CD4-positive, CD25-positive, alpha-beta regulatory T cell (primary cell): ENCODE data around the gene TMEM229A. TPM values are rescaled to one million over a fixed set of nuclear protein-coding genes. Genes with fewer than 3 reads are reported as not detected.
"Not testable (repeated sequence)": the region's sequence is repeated elsewhere in the genome, so short reads cannot be mapped to it uniquely, and the experiment has no call there.

Experiments
- ATAC-seq, 2 donors: fragments of 150-1000 bp; cut with Tn5 transposase; one replicate each; pipeline ENCODE4 v1.10.0; 2021; ENCODE audit warnings: low read depth in 2 of 2, moderate number of reproducible peaks in 2 of 2, moderate library complexity in 1 of 2
- DNase-seq, 3 donors: peaks; one replicate each; pipeline versions ENCODE4 v3.0.0 to v3.0.0-alpha.2; 2012 to 2022; ENCODE audit warnings: mixed read lengths in 1 of 3
- H3K27ac ChIP-seq: one replicate; pipeline ENCODE4 v1.7.0; 2013; ENCODE audit warnings: mild to moderate bottlenecking, low read length; ENCODE audit not compliant: insufficient read depth, poor library complexity, severe bottlenecking
- H3K27me3 ChIP-seq: one replicate; pipeline ENCODE4 v1.7.0; 2013; ENCODE audit warnings: low read length; ENCODE audit not compliant: control insufficient read depth, insufficient read depth
- H3K36me3 ChIP-seq: one replicate; pipeline ENCODE4 v1.7.0; 2013; ENCODE audit warnings: mild to moderate bottlenecking, low read length, moderate library complexity; ENCODE audit not compliant: control insufficient read depth, insufficient read depth
- H3K4me1 ChIP-seq: 2 replicates; pipeline ENCODE4 v1.7.0; 2013; ENCODE audit warnings: mild to moderate bottlenecking, low read length; ENCODE audit not compliant: insufficient read depth, control insufficient read depth, poor library complexity, severe bottlenecking
- H3K4me3 ChIP-seq: one replicate; pipeline ENCODE4 v1.7.0; 2013; ENCODE audit warnings: low read depth, mild to moderate bottlenecking, low read length, moderate library complexity
- H3K9me3 ChIP-seq, 2 experiments: 1 replicate in 1 of 2; 2 replicates in 1 of 2; pipeline ENCODE4 v1.7.0; 2013; ENCODE audit warnings: low read length in 2 of 2, mild to moderate bottlenecking in 1 of 2, moderate library complexity in 1 of 2; ENCODE audit not compliant: control insufficient read depth in 2 of 2
- H3K27ac Mint-ChIP-seq, 3 donors: one replicate each; pipeline ENCODE4 v1.8.0; 2020 to 2022; ENCODE audit warnings: mild to moderate bottlenecking in 3 of 3, mixed read lengths in 3 of 3, moderate library complexity in 2 of 3
- H3K27me3 Mint-ChIP-seq: one replicate; pipeline ENCODE4 v1.8.0; 2022; ENCODE audit warnings: mild to moderate bottlenecking, mixed read lengths
- H3K36me3 Mint-ChIP-seq: one replicate; pipeline ENCODE4 v1.8.0; 2020; ENCODE audit warnings: mixed read lengths
- H3K4me1 Mint-ChIP-seq, 4 donors: one replicate each; pipeline ENCODE4 v1.8.0; 2020 to 2022; ENCODE audit warnings: mixed read lengths in 4 of 4, mild to moderate bottlenecking in 1 of 4
- H3K4me3 Mint-ChIP-seq, 4 donors: one replicate each; pipeline ENCODE4 v1.8.0; 2020 to 2022; ENCODE audit warnings: mild to moderate bottlenecking in 4 of 4, mixed read lengths in 4 of 4, moderate library complexity in 3 of 4
- H3K9me3 Mint-ChIP-seq, 7 donors: one replicate each; pipeline ENCODE4 v1.8.0; 2020 to 2022; ENCODE audit warnings: mixed read lengths in 7 of 7, mild to moderate bottlenecking in 3 of 7, moderate library complexity in 2 of 7
- polyA plus RNA-seq, 4 donors: library from polyadenylated mRNA; unstranded; fragments of 300-500 nt; fragmentation: Illumina TruSeq; gene quantifications; one replicate each; pipeline ENCODE4 v1.2.3, GENCODE V29; 2021
- total RNA-seq: library from RNA; stranded (reverse); gene quantifications from one replicate; pipeline ENCODE4 v1.2.3, GENCODE V29; 2022

Gene TMEM229A
- total and polyA plus RNA-seq, 5 donors from 2014 or later = not detected

DNA sequence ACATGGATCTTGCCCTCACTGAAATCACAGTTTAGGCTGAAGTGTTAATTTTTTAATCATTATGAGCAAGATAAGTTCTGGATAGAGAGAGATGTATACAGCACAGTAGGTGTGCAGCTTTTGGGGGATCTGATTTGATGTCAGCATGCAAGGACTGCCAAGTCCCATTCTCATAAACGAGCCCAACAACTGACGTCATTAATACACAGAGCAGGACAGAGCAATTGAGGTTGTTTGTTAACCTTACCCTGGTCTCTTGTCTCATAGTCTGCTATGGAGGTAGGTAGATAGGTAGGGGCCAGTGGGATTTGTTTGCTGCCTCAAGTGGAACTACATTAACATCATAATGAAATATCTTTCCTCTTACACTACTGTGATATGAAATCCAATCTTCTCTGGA, 8.6 kb upstream of the TMEM229A start:
- Histone ChIP-seq H3K9me3 (no peaks in the 10 kb centered on the region), H3K36me3 (no peaks in the 10 kb centered on the region), H3K27me3 (no peaks in the 10 kb centered on the region), H3K27ac (no peak overlapping the region), H3K4me3 (no peak overlapping the region), H3K4me1 (no peaks in the 10 kb centered on the region)
- no peak overlapping the region for H3K27ac Mint-ChIP-seq
- DNase-seq = no peak
- no peaks in the 10 kb centered on the region for H3K27me3 Mint-ChIP-seq
- peaks cover 0 to 3% (median 0%) of the 10 kb centered on the region in 7 donors for H3K9me3 Mint-ChIP-seq
- no peak for ATAC-seq
- no peaks in the 10 kb centered on the region for H3K4me1 Mint-ChIP-seq
- H3K36me3 Mint-ChIP-seq = no peaks in the 10 kb centered on the region
- no peak overlapping the region for H3K4me3 Mint-ChIP-seq

DNA sequence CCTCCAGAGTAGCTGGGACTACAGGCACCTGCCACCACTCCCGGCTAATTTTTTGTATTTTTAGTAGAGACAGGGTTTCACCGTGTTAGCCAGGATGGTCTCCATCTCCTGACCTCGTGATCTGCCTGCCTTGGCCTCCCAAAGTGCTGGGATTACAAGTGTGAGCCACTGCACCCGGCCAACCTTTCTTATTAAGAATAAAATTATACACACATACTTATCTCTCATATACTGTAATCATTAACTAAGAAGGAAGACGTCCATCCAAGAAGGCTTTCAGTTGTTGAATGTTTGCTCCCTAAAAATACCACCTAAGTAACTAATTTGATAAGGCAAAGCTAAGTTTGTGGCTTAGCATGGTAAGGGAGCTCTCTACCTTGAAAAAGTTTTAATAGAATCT, 5.0 kb upstream of the TMEM229A start:
- not testable (repeated sequence) for H3K27ac Mint-ChIP-seq, H3K36me3 Mint-ChIP-seq

DNA sequence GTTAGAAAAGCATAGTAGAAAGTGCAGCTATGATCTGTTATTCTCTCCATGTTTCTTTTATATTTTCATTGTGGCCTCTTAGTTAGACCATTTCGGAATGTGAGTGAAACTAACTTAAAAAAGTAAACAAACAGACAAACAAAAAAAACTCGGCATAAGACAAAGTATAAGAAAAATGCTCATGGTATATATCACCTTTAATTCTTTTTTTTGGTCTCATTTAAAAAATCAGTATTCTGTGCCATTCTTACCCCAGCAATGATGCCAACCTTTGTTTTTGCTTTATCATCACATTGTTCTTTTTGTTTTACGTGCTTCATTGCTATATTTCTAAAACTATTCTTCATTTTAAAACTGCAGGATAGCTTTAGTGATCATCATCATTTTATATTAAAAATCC, 2.8 kb upstream of the TMEM229A start:
- H3K9me3 Mint-ChIP-seq = peaks cover 0 to 5% (median 3%) of the 10 kb centered on the region in 7 donors
- no peaks in the 10 kb centered on the region for H3K36me3 Mint-ChIP-seq
- H3K36me3 ChIP-seq = no peaks in the 10 kb centered on the region
- H3K9me3 ChIP-seq = no peaks in the 10 kb centered on the region
- ATAC-seq (no peak), DNase-seq (no peak)
- H3K27ac Mint-ChIP-seq = no peak overlapping the region
- no peak overlapping the region for H3K4me3 ChIP-seq
- peaks cover 33% of the 10 kb centered on the region for H3K27me3 Mint-ChIP-seq
- H3K27me3 ChIP-seq = peaks cover 11% of the 10 kb centered on the region
- H3K4me3 Mint-ChIP-seq = no peak overlapping the region
- peaks cover 0 to 7% (median 3%) of the 10 kb centered on the region in 4 donors for H3K4me1 Mint-ChIP-seq
- H3K4me1 ChIP-seq = no peaks in the 10 kb centered on the region
- H3K27ac ChIP-seq = no peak overlapping the region

More for the DNA sequence above, 5.0 kb upstream of the TMEM229A start:
- H3K4me3 ChIP-seq, H3K9me3 ChIP-seq, H3K27me3 ChIP-seq, H3K9me3 Mint-ChIP-seq, H3K4me1 ChIP-seq, H3K4me3 Mint-ChIP-seq, H3K36me3 ChIP-seq, DNase-seq, ATAC-seq, H3K4me1 Mint-ChIP-seq, H3K27ac ChIP-seq: not testable (repeated sequence)
- H3K27me3 Mint-ChIP-seq = peaks cover 17% of the 10 kb centered on the region

DNA sequence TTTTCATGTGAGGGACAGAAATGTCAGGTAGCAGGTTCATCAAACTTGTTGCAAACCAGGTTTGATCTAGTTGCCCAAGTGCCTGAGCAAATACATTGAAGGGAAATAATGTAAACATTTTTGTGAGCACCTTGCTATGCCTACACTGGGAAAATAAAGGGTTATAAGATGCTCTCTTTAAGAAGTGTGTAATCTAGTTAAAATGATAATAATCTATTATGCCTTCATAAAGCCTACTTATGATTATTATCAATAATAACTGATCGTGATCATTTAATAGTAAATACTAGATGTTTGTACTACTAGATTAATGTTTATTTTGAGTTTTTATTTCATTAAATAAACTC, 1.9 kb upstream of the TMEM229A start:
- Histone ChIP-seq H3K27ac (no peak overlapping the region), H3K9me3 (no peaks in the 10 kb centered on the region), H3K27me3 (peaks cover 16% of the 10 kb centered on the region), H3K36me3 (no peaks in the 10 kb centered on the region), H3K4me1 (no peaks in the 10 kb centered on the region), H3K4me3 (no peak overlapping the region)
- DNase-seq (no peak), ATAC-seq (no peak)
- no peak overlapping the region for H3K27ac Mint-ChIP-seq
- H3K36me3 Mint-ChIP-seq = no peaks in the 10 kb centered on the region
- peaks cover 42% of the 10 kb centered on the region for H3K27me3 Mint-ChIP-seq
- H3K4me1 Mint-ChIP-seq = peaks cover 0 to 7% (median 3%) of the 10 kb centered on the region in 4 donors
- H3K9me3 Mint-ChIP-seq = peaks cover 0 to 5% (median 2%) of the 10 kb centered on the region in 7 donors
- H3K4me3 Mint-ChIP-seq = peak overlapping the region in 2 of 4 donors; percentile 15 to 39

DNA sequence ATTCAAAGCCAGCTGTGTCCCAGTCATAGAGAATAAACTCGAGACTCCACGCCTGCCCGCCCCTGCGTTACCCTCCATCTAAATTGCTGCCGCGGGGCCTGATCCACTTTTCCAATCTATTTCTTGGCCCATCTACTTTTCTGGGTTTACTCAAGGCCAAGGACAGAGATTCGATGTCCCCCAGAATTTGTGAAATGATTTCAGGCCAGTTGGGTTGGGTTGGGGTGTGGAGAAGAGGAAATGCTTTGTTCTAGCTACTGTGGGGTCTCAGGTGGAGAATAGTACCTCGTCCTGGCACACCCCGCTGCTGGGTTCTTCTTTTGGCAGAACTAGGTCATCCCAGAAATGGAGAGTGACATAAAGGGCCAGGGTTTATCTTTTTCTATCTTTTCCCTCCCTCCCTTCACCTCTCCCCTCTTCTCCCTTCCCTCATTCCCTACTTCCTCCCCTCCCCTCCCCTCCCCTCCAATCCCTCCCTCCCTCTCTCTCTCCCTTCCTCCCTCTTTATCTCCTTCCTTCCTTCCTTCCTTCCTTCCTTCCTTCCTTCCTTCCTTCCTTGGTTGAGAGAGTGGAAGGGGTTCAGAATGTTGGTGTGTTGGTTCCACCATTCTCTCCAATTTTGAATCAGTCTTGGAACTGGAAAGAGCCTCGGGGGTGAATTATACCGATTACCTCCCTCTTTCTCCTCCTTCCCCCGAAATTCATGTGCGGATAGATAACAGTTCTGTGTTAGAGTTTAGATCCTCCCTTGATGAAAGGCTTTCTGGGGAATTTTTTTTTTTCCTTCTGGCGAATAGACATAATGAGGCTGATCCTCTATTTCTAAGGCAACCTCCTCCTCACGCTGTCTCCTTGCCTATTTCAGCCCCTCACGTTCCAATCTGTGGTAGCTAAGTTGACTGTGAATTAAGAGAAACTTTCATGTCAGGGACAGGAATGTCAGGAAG, 1.2 kb upstream of the TMEM229A start:
- no peak for ATAC-seq
- H3K36me3 Mint-ChIP-seq = no peaks in the 10 kb centered on the region
- H3K27me3 Mint-ChIP-seq = peaks cover 47% of the 10 kb centered on the region
- no peak overlapping the region for H3K4me3 ChIP-seq
- peaks cover 0 to 5% (median 2%) of the 10 kb centered on the region in 7 donors for H3K9me3 Mint-ChIP-seq
- no peaks in the 10 kb centered on the region for H3K9me3 ChIP-seq
- no peak overlapping the region for H3K27ac Mint-ChIP-seq
- H3K4me1 Mint-ChIP-seq = peaks cover 0 to 7% (median 3%) of the 10 kb centered on the region in 4 donors
- DNase-seq = no peak
- H3K36me3 ChIP-seq = no peaks in the 10 kb centered on the region
- peaks cover 17% of the 10 kb centered on the region for H3K27me3 ChIP-seq
- H3K4me1 ChIP-seq = no peaks in the 10 kb centered on the region
- no peak overlapping the region for H3K27ac ChIP-seq
- H3K4me3 Mint-ChIP-seq = peak overlapping the region in 2 of 4 donors; percentile 39 to 56

DNA sequence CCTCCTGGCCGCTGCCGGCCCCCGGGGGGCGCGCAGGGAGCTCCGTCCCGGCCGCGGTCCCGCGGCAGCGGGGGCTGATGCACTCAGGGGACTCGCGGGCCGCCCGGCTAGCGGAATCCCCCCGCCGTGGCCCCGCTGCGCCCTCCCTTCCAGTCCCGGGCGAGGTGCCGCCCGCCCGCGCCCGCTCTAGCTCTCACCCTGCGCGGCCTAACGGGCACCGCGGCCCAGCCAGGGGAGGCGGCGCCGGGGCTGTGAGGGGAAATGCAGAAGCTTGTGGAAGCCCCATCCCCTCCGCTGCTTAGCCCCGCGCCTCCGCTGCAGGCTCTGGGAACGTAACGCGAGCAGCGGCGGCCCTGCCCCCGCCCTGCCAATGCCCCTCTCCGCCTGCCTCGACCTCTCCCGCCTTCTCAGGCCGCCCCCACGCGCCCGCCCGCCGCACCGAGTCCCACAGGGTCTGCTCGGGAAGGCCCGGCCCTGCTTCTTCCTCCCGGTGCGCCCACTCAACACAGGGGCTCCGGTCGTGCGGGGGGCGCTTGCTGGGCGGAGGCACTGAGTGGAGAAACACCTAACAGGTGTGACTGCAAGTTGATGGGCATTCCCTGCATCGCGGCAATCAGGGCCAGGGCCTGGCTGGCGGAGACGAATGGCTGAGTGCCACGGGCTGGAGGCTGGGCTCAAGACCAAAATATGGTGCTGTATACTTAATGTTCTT, 384 bp upstream of the TMEM229A start:
- Histone ChIP-seq H3K27ac (no peak overlapping the region), H3K4me1 (no peaks in the 10 kb centered on the region), H3K27me3 (peaks cover 17% of the 10 kb centered on the region), H3K36me3 (no peaks in the 10 kb centered on the region), H3K4me3 (no peak overlapping the region), H3K9me3 (no peaks in the 10 kb centered on the region)
- H3K27ac Mint-ChIP-seq = no peak overlapping the region
- no peaks in the 10 kb centered on the region for H3K36me3 Mint-ChIP-seq
- DNase-seq (no peak), ATAC-seq (no peak)
- peaks cover 0 to 7% (median 3%) of the 10 kb centered on the region in 4 donors for H3K4me1 Mint-ChIP-seq
- peaks cover 0 to 5% (median 2%) of the 10 kb centered on the region in 7 donors for H3K9me3 Mint-ChIP-seq
- H3K4me3 Mint-ChIP-seq = no peak overlapping the region
- peaks cover 47% of the 10 kb centered on the region for H3K27me3 Mint-ChIP-seq

DNA sequence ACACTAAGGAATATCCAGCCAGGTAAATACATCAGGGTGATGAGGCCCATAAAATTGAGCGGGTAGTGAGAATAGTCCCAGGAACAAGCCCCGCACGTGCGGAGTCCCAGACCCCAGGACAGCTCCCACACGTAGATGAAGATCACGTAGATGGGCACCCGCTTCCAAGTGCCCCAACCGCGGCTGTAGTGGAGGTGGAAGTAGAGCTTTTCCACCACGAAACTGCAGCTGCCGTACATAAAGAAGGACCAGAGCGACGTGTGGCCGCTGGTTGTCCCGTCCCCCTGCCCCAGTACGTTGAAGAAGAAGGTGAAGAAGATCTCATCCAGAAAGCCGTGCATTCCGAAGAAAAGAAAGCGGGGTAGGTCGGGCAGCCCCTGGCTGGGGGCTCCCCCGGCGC, 948 bp downstream of the TMEM229A start:
- H3K27me3 Mint-ChIP-seq = peaks cover 47% of the 10 kb centered on the region
- H3K27ac ChIP-seq = no peak overlapping the region
- DNase-seq = no peak
- no peaks in the 10 kb centered on the region for H3K36me3 Mint-ChIP-seq
- no peaks in the 10 kb centered on the region for H3K4me1 ChIP-seq
- no peaks in the 10 kb centered on the region for H3K36me3 ChIP-seq
- H3K4me1 Mint-ChIP-seq = peaks cover 0 to 7% (median 3%) of the 10 kb centered on the region in 4 donors
- ATAC-seq = no peak
- H3K27ac Mint-ChIP-seq = peak overlapping the region in 1 of 3 donors; percentile 83
- H3K9me3 ChIP-seq = no peaks in the 10 kb centered on the region
- H3K4me3 ChIP-seq = no peak overlapping the region
- H3K27me3 ChIP-seq = peaks cover 17% of the 10 kb centered on the region
- H3K4me3 Mint-ChIP-seq = peak overlapping the region in 1 of 4 donors; percentile 66
- peaks cover 0 to 5% (median 2%) of the 10 kb centered on the region in 7 donors for H3K9me3 Mint-ChIP-seq
